ENCODE results near the gene CBFB. TPM values are rescaled to one million over a fixed set of nuclear protein-coding genes. Genes with fewer than 3 reads are reported as not detected.

Gene CBFB
- total and polyA plus RNA-seq, 9 of the 15 experiments (the other 6 are each of a cell fraction or from before 2014, with no cell fraction given) = 22.0 to 112 (median 66.5) TPM

DNA sequence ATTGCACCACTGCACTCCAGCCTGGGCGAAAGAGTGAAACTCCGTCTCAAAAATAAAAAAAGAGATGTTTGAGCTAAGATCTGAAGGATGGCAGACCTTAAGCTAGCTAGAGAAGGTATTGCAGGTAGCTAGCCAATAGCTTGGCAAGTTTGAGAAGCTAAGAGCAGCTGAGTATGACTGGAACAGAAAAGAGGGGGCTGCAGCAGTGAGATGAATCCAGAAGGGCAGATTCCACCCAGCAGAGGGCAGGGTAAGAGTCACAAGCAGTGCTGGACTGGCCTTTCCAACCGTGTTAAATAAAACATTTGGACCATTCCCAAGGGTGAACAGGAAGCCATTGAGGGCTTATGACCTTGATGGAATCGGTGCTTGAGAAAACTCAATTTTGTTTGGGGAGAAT, 75.1 kb downstream of the CBFB start (continued):
- TF ChIP-seq SIN3A (IDR thresholded peaks at IDR 0.05; ENCODE audit: borderline replicate concordance in 2 of 2, control insufficient read depth in 1 of 2, low read depth in 2 of 2, low read length in 2 of 2) (no peak), POU5F1 (IDR thresholded peaks at IDR 0.05; ENCODE audit: borderline replicate concordance, low read depth, low read length, partially characterized antibody) (no peak), DIDO1 (tag; IDR thresholded peaks at IDR 0.05; ENCODE audit: low read depth) (no peak), ZSCAN29 (IDR thresholded peaks at IDR 0.05) (no peak), ZNF133 (CRISPR knock-in tag; IDR thresholded peaks at IDR 0.05) (no peak), TEAD1 (CRISPR knock-in tag; IDR thresholded peaks at IDR 0.05) (peak; percentile 96 to 99), HIVEP1 (CRISPR knock-in tag; IDR thresholded peaks at IDR 0.05) (no peak), MAZ (CRISPR knock-in tag; conservative IDR thresholded peaks at IDR 0.05 in 1 of 2, IDR thresholded peaks at IDR 0.05 in 1 of 2) (no peak), TEAD2 (tag; IDR thresholded peaks at IDR 0.05) (peak; percentile 96), MED1 (CRISPR knock-in tag; IDR thresholded peaks at IDR 0.05; ENCODE audit: borderline replicate concordance) (no peak), ZNF3 (CRISPR knock-in tag; IDR thresholded peaks at IDR 0.05) (no peak), JUNB (CRISPR knock-in tag; conservative IDR thresholded peaks at IDR 0.05) (no peak), POLR2B (IDR thresholded peaks at IDR 0.05; ENCODE audit: low read depth, partially characterized antibody) (no peak), MYC (IDR thresholded peaks at IDR 0.05; ENCODE audit: low read depth, low read length) (no peak), MYC (CRISPR knock-in tag; IDR thresholded peaks at IDR 0.05; ENCODE audit: borderline replicate concordance, low read depth) (no peak), HMGN3 (IDR thresholded peaks at IDR 0.05; ENCODE audit: borderline replicate concordance, extremely low read depth, insufficient read length, low read depth, low read length) (no peak), CHD4 (IDR thresholded peaks at IDR 0.05; ENCODE audit: insufficient read depth, insufficient replicate concordance, low read depth, low read length, poor library complexity, severe bottlenecking) (no peak), SP1 (CRISPR knock-in tag; IDR thresholded peaks at IDR 0.05) (no peak), DDX20 (tag; IDR thresholded peaks at IDR 0.05; ENCODE audit: low read depth) (no peak), ZNF311 (CRISPR knock-in tag; IDR thresholded peaks at IDR 0.05) (no peak), ZNF764 (CRISPR knock-in tag; IDR thresholded peaks at IDR 0.05; ENCODE audit: low read depth) (no peak)
- TF ChIP-seq, protein P1, sequence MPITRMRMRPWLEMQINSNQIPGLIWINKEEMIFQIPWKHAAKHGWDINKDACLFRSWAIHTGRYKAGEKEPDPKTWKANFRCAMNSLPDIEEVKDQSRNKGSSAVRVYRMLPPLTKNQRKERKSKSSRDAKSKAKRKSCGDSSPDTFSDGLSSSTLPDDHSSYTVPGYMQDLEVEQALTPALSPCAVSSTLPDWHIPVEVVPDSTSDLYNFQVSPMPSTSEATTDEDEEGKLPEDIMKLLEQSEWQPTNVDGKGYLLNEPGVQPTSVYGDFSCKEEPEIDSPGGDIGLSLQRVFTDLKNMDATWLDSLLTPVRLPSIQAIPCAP (CRISPR knock-in tag; IDR thresholded peaks at IDR 0.05; ENCODE audit: borderline replicate concordance) = no peak
- TF ChIP-seq, protein P2, sequence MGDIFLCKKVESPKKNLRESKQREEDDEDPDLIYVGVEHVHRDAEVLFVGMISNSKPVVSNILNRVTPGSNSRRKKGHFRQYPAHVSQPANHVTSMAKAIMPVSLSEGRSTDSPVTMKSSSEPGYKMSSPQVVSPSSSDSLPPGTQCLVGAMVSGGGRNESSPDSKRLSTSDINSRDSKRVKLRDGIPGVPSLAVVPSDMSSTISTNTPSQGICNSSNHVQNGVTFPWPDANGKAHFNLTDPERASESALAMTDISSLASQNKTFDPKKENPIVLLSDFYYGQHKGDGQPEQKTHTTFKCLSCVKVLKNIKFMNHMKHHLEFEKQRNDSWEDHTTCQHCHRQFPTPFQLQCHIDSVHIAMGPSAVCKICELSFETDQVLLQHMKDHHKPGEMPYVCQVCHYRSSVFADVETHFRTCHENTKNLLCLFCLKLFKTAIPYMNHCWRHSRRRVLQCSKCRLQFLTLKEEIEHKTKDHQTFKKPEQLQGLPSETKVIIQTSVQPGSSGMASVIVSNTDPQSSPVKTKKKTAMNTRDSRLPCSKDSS (IDR thresholded peaks at IDR 0.05; ENCODE audit: low read depth, partially characterized antibody) = no peak
- TF ChIP-seq, protein P3, sequence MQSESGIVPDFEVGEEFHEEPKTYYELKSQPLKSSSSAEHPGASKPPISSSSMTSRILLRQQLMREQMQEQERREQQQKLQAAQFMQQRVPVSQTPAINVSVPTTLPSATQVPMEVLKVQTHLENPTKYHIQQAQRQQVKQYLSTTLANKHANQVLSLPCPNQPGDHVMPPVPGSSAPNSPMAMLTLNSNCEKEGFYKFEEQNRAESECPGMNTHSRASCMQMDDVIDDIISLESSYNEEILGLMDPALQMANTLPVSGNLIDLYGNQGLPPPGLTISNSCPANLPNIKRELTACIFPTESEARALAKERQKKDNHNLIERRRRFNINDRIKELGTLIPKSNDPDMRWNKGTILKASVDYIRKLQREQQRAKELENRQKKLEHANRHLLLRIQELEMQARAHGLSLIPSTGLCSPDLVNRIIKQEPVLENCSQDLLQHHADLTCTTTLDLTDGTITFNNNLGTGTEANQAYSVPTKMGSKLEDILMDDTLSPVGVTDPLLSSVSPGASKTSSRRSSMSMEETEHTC (IDR thresholded peaks at IDR 0.05) = no peak
- TF ChIP-seq, protein P4, sequence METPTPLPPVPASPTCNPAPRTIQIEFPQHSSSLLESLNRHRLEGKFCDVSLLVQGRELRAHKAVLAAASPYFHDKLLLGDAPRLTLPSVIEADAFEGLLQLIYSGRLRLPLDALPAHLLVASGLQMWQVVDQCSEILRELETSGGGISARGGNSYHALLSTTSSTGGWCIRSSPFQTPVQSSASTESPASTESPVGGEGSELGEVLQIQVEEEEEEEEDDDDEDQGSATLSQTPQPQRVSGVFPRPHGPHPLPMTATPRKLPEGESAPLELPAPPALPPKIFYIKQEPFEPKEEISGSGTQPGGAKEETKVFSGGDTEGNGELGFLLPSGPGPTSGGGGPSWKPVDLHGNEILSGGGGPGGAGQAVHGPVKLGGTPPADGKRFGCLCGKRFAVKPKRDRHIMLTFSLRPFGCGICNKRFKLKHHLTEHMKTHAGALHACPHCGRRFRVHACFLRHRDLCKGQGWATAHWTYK (CRISPR knock-in tag; IDR thresholded peaks at IDR 0.05) = no peak
